OCI-LY3 (cell line): Measurements from ENCODE around the gene PATJ.

Source experiments
- H2AFZ ChIP-seq: fragments of 200-600, 300-600 bp; shearing (Covaris generic); 2 replicates; pipeline ENCODE4 v1.6.0; 2014; ENCODE audit warnings: antibody characterized with exemption, low read depth, low read length
- H3K27ac ChIP-seq: fragments of 200-600, 300-600 bp; sonication (generic); 2 replicates; pipeline ENCODE4 v1.5.1; 2014; ENCODE audit warnings: mild to moderate bottlenecking, low read length, moderate library complexity, mixed read lengths
- H3K27me3 ChIP-seq: fragments of 200-600, 300-600 bp; sonication (generic); 2 replicates; pipeline ENCODE4 v1.6.1; 2014; ENCODE audit warnings: low read depth, low read length, mixed read lengths
- H3K36me3 ChIP-seq: fragments of 200-600, 300-600 bp; sonication (generic); replicated peaks from 2 replicates; pipeline ENCODE3; 2014; ENCODE audit warnings: low read depth, low read length, mixed read lengths
- H3K4me1 ChIP-seq: fragments of 300-600, 200-600 bp; sonication (generic); 2 replicates; pipeline ENCODE4 v1.6.1; 2014; ENCODE audit warnings: low read length, mixed read lengths
- H3K4me2 ChIP-seq: fragments of 200-600, 300-600 bp; sonication (generic); 2 replicates; pipeline ENCODE4 v1.6.1; 2014; ENCODE audit warnings: low read length, mixed read lengths
- H3K4me3 ChIP-seq: fragments of 300-600, 200-600 bp; sonication (generic); 2 replicates; pipeline ENCODE4 v1.5.1; 2014; ENCODE audit warnings: antibody characterized with exemption, mild to moderate bottlenecking, low read length, moderate library complexity
- H3K79me2 ChIP-seq: fragments of 300-600, 200-600 bp; shearing (Covaris generic); 2 replicates; pipeline ENCODE4 v1.6.1; 2014; ENCODE audit warnings: mild to moderate bottlenecking, low read length, mixed read lengths
- H3K9ac ChIP-seq: fragments of 300-600, 200-600 bp; shearing (Covaris generic); 2 replicates; pipeline ENCODE4 v1.6.0; 2014; ENCODE audit warnings: mild to moderate bottlenecking, low read length, moderate library complexity
- H3K9me3 ChIP-seq: fragments of 200-600, 300-600 bp; shearing (Covaris generic); 2 replicates; pipeline ENCODE4 v1.6.1; 2014; ENCODE audit warnings: low read length, mixed read lengths; ENCODE audit not compliant: insufficient read depth
- H4K20me1 ChIP-seq: fragments of 200-600, 300-600 bp; sonication (generic); 2 replicates; pipeline ENCODE4 v1.6.1; 2016; ENCODE audit warnings: low read length, mixed read lengths; ENCODE audit not compliant: insufficient read depth
- CTCF ChIP-seq: fragments of 200-600, 300-600 bp; sonication (generic); IDR thresholded peaks from 2 replicates; pipeline ENCODE4 v1.5.1; 2014; ENCODE audit warnings: antibody characterized with exemption, low read length, low read depth
- EZH2phosphoT487 ChIP-seq: fragments of 200-600 bp; shearing (Covaris generic); IDR thresholded peaks from 2 replicates; pipeline ENCODE4 v1.6.1; 2018; ENCODE audit warnings: antibody characterized with exemption, mixed run types, low read depth

The PATJ gene

GRCh38 chr1:61968869-61969268 lies 226.6 kb downstream of the PATJ start:
- H3K4me2 ChIP-seq: no peak overlapping the region
- no peak overlapping the region for H3K9ac ChIP-seq
- H3K36me3 ChIP-seq: no peaks in the 10 kb centered on the region
- no peak overlapping the region for H2AFZ ChIP-seq
- no peak overlapping the region for H3K4me3 ChIP-seq
- no peaks in the 10 kb centered on the region for H4K20me1 ChIP-seq
- H3K27ac ChIP-seq: no peak overlapping the region
- no peaks in the 10 kb centered on the region for H3K27me3 ChIP-seq
- no peaks in the 10 kb centered on the region for H3K4me1 ChIP-seq
- no peaks in the 10 kb centered on the region for H3K79me2 ChIP-seq
- TF ChIP-seq EZH2phosphoT487: no peak
- no peak for TF ChIP-seq CTCF
- H3K9me3 ChIP-seq: no peaks in the 10 kb centered on the region

- Histone ChIP-seq H3K27ac (no peak overlapping the region), H3K9me3 (no peaks in the 10 kb centered on the region), H2AFZ (no peak overlapping the region), H3K4me2 (no peak overlapping the region), H3K4me3 (no peak overlapping the region), H3K27me3 (no peaks in the 10 kb centered on the region), H4K20me1 (no peaks in the 10 kb centered on the region), H3K36me3 (no peaks in the 10 kb centered on the region), H3K79me2 (no peaks in the 10 kb centered on the region), H3K9ac (no peak overlapping the region), H3K4me1 (no peaks in the 10 kb centered on the region)
- no peak for TF ChIP-seq CTCF
- no peak for TF ChIP-seq EZH2phosphoT487
Observed at GRCh38 chr1:61973100-61973837, 231.0 kb downstream of the PATJ start.

GRCh38 chr1:61975638-61976037 lies 233.4 kb downstream of the PATJ start:
- Histone ChIP-seq H3K27me3 (no peaks in the 10 kb centered on the region), H4K20me1 (no peaks in the 10 kb centered on the region), H3K9me3 (no peaks in the 10 kb centered on the region), H3K27ac (no peak overlapping the region), H3K9ac (no peak overlapping the region), H3K4me3 (no peak overlapping the region), H2AFZ (no peak overlapping the region), H3K4me2 (no peak overlapping the region), H3K36me3 (no peaks in the 10 kb centered on the region), H3K4me1 (no peaks in the 10 kb centered on the region), H3K79me2 (no peaks in the 10 kb centered on the region)
- TF ChIP-seq CTCF (no peak), EZH2phosphoT487 (no peak)

GRCh38 chr1:61976566-61976965 lies 234.3 kb downstream of the PATJ start:
- no peak overlapping the region for H3K9ac ChIP-seq
- H2AFZ ChIP-seq: no peak overlapping the region
- H3K36me3 ChIP-seq: no peaks in the 10 kb centered on the region
- H3K79me2 ChIP-seq: no peaks in the 10 kb centered on the region
- TF ChIP-seq CTCF (no peak), EZH2phosphoT487 (no peak)
- no peak overlapping the region for H3K27ac ChIP-seq
- no peak overlapping the region for H3K4me2 ChIP-seq
- no peaks in the 10 kb centered on the region for H3K4me1 ChIP-seq
- no peaks in the 10 kb centered on the region for H4K20me1 ChIP-seq
- H3K4me3 ChIP-seq: no peak overlapping the region
- no peaks in the 10 kb centered on the region for H3K27me3 ChIP-seq
- H3K9me3 ChIP-seq: no peaks in the 10 kb centered on the region
